Forelimb muscle (tissue), 1 donor: ENCODE measurements around the gene C6orf15. TPM values are rescaled to one million over a fixed set of nuclear protein-coding genes. Genes with fewer than 3 reads are reported as not detected.

Experiments
- DNase-seq: peaks from one replicate; pipeline ENCODE4 v3.0.0-alpha.2; 2013; ENCODE audit warnings: low read depth
- polyA plus RNA-seq: library from polyadenylated mRNA; unstranded; fragments of 120-200 nt; gene quantifications from one replicate; pipeline ENCODE4 v1.2.1, GENCODE V29; 2013; ENCODE audit not compliant: insufficient read length

C6orf15 gene
- polyA plus RNA-seq, 1 donor = not detected

DNA sequence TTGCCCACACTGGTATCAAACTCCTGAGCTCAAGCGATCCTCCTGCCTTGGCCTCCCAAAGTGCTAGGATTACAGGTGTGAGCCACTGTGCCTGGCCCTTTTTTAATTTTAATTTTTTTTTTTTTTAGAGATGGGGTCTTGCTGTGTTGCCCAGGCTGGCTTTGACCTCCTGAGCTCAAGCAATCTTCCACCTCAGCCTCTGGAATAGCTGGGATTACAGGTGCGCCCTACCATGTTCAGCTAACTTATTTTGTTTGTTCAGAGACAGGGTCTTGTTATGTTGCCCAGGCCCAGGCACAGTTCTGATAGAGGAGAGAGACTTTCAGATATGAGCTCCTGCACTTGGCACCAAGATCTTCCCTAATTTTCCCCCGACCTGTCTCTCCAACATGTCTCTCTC lies 18.4 kb upstream of the C6orf15 start:
- no peak for DNase-seq

DNA sequence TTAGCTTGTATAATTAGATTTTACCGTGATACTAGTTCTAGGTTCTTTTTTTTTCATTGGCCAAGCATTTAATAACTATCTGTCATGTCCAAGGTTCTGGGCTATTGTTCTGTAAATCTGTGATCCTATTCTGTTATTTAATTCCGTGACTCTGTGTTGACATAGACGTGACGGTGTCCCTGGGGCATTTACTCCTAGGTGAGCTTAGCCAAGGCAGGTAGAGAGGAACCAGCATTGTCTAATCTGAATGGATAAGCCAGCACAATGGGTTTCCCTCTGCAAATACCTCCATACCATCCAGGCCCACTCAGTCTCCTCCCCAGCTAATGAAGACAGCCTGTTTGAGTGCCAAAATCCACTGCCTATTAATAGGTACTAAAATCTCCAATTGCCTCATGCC lies 16.8 kb upstream of the C6orf15 start:
- no peak for DNase-seq

DNA sequence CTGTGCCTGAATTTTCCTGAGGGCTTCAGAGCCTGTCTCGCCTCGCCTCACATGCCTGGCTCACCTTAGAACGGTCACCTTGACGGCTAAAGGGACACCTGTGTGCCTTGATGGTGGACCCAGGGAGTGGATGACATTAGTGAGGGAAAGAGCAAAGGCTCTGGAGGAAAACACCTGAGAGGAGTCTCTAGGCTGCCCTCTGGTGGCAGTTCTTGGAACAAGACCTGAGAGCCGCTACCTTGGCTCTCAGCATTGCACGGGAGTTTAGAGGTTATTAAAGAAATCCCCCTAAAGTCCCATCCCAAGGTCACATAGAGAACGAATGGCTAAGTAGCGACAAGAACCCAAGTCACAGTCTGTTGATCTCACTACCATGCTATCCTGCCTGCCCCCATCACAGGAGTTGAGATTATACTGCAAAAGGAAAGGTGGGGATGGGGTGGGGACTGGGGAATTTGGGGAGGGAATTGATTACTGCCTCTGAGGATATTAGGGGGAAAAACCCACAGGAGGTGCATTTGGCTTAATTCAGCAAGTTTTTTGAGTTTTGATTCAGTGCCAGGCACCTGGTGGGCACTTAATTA lies 15.8 kb upstream of the C6orf15 start:
- DNase-seq = no peak

DNA sequence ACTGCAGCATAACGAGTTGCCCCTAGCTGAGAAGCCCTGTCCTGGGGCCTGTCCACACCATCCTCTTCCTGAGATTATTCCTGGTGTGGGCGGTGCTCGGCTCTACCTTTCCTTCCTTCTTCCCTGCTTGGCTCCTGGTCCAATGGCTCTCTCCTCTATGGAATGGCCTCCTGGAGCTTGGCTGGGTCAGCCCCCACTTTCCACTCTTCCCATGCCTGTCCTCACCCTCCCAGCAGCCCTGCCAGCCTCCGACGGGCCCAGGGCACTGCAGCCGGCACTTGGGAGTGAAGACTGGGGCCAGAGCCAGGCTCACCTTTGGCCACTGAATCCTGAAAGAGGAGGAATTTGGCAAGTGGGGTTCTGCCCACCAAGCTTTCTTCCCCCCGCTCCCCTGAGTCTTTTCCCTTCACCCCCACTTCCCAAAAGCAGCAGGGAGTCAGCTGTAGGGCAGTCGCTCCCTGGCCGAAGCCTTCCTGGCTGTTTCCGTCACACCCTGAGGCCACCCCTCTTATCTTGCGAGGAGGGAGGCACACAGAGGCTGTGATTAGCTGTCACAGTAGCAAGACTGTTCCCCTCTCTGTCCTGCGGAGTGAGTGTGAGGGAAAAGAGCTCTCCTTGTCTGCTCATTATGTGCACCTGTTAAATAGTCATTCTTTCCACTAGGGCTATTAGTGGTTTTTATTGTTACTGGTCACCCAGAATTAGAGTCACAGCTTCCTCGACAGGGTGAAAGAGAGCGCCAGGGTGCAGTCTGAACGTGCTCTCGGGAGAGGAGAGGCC lies 14.2 kb upstream of the C6orf15 start:
- DNase-seq = no peak

DNA sequence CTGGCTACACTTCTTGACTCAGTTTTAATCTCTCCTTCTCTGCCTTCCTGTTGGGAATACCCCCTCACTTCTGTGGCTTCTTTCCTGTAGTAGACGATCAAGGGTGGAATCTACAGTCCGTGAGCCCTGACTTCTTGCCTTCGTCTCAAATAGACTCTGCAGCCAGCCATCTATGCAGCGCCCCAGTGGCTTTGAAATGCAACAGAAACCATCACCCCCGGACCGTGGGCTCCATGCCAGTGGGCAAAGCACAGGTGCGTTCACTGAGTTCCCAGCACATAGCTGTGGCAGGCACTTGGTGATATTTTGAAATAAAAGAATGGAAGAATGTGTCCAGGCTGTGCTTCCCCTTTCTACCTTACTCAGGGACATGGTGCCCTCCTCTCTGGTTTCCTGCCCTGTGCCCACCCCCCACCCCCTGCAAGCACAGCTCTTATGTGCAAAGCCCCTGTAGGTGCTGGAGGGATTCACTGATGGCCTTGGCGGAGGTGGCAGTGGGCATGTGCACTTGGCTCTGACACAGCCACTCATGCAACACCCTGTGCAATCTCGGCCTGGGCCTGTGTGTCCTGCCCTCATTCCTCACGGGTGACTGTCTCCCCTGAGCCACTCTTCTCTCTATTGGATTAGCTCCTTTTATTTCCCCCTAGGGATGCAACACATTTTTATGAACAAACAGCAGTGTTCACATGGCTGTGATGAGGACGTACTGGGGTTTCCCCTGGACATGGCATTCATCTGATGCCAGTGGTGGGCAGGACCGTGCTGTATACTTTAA lies 13.4 kb upstream of the C6orf15 start:
- no peak for DNase-seq

DNA sequence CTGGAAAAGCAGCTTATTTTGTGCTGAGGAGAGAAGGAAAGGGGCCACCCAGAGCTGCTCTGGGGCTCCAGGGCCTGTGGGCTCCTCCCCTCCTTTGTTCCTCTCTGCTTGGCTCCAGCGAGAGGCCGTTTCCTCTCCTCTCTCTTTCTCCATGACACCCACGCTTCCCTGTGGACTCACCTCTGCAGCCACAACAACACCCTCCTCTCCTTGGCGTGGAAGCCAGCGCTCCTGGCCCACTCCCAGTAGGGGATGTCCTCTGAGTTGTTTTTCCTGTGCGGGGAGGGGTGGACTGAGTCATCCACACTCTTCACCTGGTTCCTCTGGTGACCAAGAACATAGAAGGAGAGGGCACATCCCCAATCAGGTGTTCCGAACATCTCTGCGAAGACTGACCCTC lies 12.8 kb upstream of the C6orf15 start:
- no peak for DNase-seq

DNA sequence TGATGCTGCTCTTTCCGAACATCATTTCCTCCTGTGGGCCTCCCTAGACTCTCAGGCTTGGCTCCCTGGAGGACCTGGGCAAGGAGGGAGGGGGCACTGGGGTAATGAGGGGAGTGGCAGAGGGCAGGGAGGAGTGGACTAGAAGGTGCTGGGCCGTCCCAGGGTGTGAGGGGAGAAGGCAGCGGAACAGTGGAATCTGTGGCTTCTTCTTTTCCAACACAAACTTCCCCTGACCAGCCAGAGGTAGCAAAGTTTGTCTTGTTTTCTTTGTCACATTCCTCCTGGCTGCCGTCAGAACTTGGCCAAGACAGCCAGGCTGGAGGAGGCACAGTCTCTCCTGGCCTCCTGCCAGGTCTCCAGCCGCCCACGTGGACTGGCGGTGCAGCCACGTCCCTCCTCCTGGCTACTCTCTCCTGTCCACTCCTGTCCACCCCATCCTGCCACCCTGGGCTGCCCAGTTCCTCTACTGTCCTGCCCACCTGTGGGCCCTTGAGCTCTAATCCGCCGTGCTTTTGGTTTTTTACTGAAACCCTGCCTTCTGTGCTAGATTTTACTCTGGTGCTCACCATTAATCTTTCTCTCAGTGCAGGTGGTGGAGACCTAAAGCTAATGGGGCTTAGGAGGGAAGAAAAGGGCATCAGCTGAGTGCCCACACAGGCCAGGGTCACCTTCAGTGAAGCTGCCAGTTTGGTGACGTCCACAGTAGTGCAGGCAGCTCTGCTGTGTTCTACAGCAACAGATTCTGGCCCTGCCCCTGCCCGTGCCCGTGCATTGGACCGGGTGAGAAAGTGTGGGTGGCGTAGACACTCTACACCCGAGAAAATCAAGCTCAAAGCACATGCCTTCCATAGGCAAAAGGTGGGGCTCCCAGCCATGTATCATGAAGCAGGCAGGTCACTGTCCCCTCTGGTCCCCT lies 10.7 kb upstream of the C6orf15 start:
- DNase-seq = no peak

DNA sequence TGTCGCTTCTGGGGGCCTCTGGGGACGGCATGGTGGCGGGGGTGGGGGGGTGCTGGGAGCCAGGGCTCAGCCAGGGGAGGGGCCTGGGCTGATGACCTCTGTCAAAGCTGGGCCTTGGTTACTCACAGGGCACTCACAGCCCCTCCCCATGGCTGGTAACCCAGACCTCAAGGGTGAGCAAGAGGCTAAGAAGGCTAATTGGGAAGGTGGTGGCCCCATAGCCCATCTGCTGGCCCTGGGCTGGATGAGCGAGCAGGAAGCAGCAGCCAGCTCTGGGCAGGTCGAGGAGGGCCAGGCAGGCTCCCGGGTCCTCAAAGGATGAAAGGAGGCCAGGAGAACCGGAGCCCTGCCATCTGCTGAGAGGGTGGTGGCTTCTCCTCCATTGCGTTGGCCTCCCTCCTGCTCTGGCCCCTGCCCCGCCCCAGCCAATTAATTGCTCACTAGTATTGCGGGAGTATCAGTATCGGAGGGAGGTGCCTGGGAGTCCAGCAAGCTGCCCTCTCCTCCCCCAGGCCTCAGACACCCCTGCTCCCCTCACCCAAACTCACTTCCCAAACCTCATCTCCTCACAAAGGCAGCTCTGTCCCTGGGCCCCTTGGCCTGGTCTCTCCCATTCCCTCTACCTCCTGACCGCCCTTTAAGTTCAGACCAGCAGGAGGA lies 8.9 kb upstream of the C6orf15 start:
- DNase-seq = no peak

DNA sequence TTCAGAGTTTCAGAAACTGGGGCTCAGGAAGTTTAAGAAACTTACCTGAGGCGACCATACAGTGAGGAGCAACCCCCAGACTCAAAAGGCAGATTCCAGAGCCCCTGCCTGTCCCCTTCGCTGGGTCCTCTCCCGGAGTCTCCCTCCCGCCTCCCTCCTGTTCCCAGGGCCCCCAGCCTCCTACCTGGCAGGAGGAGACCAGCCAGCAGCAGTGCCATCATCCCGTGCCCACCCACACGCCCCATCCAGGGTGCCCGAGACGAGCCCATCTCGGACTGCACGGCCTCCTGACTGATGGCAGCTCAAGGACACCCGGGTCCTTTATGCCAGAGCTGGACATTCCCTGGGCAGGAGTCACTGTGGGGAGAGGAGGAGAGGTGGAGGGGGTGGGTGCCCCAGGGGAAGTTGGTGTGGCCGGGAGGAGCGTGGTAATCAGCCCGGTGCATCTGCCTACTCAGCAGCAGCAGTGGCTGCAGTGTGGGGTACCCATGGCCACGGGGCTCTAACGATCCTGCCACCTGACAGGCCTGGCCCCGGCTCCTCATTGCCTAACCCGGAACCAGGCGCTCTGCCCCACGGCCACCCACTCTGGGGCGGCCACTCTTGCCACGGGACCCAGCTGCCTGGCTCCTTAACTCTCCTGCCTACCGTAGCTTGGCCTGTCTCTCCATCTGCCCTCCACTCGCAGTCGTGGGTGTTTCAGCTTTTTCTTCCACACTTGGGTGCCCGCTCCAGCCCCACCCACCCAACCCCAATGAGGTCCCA lies 8.0 kb upstream of the C6orf15 start, which contains the start of gene CDSN:
Gene CDSN (minus strand): TSS at position 296 of the 765 bp plus-strand sequence. CDS start 27 bp downstream, at position 269.
- no peak for DNase-seq

DNA sequence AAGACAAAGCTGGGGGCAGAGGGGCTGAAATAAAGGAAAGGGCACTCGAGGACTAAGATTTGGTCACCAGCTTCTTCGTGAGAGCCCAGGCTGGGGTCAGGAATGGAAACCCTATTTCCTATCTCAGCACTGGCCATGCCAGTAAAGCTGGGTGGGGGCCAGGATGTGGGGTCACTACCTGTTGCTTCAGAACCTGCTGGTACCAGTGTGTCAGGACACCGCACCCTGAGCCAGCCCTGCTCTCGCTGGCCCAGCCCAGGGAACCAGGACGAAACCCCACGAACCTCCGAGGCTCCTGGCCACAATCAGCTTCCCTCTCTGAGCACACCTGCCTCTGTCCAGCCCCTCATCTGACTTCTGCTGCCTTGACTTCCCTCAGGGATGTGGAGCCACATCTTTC lies 5.8 kb upstream of the C6orf15 start:
- no peak for DNase-seq

DNA sequence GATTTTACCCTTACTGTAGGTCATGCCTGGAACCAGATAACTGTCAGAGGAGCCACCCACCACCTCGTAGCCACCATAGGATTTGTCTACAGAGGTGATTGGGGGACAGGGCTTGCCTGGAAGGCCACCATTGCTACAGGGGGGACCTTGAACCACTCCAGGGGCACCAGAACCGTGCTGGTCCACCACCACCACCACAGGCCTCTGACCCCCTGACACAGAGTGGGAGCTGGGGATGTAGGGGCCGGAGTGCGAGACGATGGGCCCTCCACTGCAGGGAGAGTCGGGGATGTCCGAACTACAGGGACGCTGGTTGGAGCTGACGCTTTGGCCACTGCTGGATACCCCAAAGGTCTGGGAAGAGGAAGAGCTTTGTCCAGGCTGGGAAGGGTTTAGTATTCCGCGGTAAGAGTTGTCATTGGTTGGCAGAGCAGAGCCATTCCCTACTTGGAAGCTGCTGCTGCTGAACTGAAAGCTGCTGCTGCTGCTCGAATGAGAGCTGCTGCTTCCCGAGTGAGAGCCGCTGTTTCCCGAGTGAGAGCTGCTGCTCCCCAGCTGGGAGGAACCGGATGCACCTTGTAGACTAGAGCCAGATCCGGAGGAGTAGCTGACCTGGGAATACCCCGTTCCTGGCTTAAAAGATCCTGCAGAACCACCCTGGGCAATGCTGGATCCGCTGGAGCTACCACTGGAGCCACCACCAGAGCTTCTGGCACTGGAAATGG lies 4.4 kb upstream of the C6orf15 start:
- no peak for DNase-seq

DNA sequence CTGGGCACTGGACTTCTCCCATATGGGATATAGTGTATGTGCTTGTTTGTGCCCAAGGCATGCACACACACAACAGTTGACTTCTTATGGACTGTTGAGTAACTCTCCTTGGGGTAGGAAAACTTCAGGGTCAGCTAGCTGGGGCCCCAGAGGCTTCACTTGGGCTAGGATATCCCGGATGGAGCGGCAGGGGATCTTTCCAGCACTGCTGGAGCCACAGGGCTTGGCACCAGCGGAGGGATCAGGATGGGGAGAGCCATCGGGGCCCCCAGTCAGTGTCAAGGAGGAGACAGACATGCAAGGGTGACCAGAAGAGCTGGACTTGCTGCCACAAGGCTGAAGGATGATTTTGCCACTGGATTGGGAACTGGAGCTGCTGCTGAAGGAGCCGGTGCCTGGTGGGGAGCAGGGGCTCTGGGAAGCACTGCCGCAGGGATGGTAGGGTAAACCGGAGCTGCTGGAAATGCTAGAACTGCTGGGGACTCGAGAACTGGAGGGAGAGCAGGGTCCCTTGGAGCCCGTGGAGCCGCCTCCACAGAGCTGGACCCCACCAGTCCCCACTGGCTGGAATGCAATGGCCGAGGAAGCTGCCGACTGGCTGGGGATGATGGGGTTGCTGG lies 3.7 kb upstream of the C6orf15 start:
- DNase-seq = no peak

DNA sequence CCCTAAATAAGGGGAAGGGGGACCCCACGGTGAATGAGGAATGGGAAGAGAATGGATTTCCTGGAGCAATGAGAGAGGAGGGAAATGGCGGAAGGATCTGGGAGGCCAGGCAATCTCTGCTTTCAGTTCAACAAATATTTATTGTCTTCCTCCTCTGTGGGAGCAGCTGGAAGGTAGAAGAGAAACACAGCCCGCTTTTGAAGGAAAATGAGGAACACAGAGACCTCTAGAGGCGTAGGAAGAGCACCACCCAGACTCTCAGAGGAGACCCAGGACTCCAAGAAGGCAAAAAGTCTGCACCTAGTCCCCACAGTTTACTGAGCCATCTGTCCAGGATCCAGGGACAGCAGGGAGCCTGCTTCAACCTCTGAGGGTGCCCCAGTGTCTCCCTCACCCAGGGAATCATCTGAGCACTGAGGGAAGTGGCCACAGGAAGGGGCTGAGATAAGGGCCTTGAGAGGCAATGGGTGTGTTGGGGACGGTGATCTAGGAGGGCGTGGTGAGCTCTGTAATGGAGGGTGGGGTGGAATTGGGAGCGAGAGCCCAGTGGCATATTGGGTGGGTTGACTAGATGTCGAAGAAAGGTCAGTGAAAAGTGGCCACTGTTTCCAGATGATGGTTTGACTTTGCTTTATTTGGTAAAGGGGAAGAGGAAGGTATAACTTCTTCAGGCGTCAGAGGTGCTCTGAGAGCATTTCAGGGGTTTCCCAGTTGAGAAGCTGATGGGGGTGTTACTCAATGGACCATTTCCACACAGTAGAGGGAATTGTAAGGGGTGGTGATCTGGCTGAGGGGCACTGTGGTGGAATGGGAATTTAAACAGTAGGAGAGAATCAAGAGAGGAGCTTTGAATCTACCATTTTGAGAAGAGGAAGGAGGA lies 2.8 kb upstream of the C6orf15 start:
- no peak for DNase-seq

DNA sequence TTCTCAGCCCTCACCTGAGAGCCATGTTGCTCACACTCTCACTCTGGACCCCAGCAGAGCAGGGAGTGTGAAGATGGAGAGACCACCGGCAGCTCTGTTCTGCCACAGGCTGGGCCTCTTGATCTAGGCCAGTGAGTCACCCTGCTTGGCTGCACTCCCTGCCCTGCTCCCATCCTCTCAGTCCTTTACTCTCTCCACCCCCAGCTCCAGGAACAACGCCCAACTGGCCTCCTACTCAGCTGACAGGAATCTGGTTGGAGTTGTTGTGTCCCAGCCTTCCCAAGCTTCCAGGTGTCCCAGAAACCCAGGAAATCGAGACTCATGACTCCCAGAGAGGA lies 2.1 kb upstream of the C6orf15 start, which contains the start of gene PSORS1C1:
Gene PSORS1C1 (plus strand): TSS at position 260 of the 338 bp plus-strand sequence. CDS start 14,833 bp downstream, outside the sequence.
- no peak for DNase-seq

DNA sequence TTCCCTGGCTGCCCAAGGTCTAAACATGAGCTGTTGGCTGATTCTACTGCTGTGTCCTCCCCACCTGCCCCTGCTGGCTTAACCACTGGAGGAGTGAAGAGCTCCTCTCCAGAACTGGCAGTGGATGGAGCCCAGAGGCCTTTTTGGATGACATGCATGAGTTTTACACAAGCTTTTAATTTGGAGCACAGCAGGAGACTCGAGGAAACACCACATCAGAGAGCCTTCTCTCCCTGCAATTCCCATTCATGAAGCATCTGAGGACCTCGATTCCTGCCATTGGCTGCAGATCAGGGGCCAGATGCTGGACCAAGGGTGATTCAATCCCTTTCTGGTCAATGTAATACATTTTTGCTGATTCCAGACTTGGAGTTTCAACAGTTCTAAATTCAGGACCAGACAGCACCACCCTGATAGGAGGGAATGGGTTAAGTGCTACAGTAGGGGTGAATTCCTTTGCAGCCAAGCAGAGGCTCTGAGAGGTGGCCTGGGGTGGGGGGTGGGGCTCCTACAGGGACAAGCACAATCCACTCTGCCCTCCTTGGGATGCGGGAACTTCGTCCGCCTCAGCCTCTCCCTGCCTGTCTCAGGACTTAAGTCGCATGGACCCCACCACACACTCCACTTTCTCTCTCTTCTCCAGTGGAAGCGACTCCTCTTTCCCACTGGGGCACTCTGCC lies 1.6 kb upstream of the C6orf15 start:
- DNase-seq = no peak

DNA sequence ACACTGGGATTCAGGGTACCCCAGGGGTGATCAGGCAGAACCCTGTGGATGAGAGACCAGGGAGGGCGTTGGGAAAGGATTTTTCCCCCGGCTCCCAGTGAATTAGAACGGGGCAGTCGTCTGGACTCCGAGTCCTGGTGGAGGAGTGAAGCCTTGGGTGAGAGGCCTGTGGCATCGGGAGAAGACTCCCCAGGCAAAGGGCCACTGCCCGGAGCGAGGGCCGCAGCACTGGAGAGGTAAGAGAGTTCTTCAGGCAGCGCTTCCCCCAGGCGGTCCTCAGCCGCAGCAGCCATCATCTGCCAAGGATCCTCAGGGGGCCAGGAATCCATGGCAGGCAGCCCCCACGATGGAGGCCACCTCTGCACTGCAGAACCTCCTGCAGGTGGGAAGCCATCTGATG lies 663 bp downstream of the C6orf15 start:
- DNase-seq = no peak

DNA sequence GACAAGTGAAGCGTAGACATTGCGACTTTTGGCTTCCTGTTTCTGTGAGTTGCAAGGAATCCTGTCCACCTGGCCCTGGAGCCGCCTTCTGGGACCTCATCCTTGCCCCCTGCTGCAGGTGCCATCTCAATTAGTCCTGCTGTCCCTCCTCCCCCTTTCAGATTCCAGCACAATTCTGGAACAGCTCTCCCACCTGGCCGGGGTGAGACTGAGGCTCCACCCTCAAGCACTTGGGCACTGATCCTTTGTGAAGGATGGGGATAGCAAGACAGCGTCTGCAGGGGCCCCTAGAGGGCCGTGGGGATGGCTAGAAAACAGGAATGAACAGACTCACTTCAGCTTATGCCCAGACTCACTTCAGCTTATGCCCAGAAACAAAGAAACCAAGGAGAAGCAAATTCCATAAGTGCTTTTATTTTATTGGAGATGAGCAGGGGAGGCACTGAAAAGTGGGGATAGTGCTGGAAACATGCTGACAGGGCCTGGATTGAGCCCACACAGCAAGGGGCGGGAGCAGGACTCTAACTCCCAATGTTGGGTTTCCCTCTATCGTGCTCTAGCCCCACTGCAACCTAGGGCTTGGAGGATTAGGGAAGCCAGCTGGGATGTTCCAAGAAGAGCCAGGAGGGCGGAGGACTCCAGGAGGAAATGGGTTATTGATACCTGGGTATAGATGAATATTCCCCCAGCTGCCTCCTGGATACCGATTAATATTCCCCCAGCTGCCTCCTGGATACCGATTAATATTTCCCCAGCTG lies 1.4 kb downstream of the C6orf15 start:
- no peak for DNase-seq
